ENCODE results near the gene TKT.

Gene TKT

DNA sequence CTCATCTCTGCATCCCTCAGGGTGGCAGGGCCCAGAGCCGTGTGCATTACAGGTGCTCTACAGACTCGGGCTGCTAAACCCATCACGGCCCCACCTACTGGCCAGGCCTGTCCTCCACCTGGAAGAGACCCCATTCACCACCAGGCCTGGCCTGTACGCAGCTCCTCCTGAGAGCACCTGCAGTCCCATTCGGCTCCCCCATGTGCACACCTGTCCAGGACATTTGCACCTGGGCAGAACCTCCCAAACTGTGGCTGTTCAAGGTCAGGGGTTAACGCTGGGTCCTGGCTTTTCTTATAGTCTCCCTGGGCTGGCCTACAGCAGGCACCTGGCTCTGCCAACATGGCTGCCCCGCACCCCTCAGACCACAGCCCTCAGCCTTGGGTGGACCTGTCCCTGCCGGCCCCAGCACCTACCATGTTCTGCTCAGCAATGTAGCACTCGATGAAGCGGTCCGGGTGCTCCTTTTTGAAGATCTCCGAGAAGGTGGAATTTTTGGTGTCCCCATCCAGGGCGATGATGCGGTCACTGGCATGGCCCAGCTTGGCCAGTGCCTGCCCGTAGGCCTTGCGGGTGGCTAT is 25.7 kb downstream of the TKT start:
- TF ChIP-seq, protein P1, sequence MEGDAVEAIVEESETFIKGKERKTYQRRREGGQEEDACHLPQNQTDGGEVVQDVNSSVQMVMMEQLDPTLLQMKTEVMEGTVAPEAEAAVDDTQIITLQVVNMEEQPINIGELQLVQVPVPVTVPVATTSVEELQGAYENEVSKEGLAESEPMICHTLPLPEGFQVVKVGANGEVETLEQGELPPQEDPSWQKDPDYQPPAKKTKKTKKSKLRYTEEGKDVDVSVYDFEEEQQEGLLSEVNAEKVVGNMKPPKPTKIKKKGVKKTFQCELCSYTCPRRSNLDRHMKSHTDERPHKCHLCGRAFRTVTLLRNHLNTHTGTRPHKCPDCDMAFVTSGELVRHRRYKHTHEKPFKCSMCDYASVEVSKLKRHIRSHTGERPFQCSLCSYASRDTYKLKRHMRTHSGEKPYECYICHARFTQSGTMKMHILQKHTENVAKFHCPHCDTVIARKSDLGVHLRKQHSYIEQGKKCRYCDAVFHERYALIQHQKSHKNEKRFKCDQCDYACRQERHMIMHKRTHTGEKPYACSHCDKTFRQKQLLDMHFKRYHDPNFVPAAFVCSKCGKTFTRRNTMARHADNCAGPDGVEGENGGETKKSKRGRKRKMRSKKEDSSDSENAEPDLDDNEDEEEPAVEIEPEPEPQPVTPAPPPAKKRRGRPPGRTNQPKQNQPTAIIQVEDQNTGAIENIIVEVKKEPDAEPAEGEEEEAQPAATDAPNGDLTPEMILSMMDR (IDR thresholded peaks at IDR 0.05): 0 out of 2 replicates have a peak, but pooled peaks have one; percentile 19

DNA sequence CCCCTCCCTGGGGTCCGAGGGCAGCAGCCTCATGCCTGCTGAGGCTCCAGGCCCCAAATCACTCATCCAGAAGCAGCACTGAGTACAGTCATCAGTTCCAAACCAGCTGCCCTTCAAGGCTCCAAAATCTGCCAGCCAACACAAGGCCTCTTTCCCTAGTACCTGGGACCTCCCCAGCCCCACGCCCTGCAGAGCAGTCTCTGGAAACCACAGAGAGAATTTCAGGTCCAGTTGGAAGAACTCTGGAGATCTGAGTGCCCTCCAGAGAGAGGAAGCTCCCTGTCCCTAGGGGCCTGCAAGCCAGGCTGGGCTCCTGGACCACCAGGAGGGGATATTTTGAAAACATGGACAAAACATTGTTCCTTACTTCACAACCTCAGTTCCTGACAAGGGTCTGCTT is 26.2 kb downstream of the TKT start:
- TF ChIP-seq, protein P1 (IDR thresholded peaks at IDR 0.05): no peak

DNA sequence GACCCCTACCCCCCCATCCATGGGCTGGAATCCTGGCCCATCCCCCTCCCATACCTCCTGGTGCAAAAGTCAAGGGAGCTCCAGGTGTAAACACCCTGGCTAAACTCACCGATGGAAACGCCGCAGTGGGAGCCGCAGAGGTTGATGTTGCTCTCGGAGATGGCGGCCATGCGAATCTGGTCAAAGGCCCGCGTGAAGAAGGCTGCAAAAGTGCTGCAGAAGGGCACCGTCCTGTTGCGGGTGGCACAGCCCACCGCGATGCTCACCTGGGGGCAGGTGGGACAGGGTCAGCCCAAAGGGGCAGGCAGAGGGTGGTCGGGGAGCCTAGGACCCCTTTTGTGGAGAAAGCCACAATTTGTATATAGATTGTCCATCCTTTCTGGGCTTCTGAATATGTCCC is 26.7 kb downstream of the TKT start:
- TF ChIP-seq, protein P1 (IDR thresholded peaks at IDR 0.05): no peak

DNA sequence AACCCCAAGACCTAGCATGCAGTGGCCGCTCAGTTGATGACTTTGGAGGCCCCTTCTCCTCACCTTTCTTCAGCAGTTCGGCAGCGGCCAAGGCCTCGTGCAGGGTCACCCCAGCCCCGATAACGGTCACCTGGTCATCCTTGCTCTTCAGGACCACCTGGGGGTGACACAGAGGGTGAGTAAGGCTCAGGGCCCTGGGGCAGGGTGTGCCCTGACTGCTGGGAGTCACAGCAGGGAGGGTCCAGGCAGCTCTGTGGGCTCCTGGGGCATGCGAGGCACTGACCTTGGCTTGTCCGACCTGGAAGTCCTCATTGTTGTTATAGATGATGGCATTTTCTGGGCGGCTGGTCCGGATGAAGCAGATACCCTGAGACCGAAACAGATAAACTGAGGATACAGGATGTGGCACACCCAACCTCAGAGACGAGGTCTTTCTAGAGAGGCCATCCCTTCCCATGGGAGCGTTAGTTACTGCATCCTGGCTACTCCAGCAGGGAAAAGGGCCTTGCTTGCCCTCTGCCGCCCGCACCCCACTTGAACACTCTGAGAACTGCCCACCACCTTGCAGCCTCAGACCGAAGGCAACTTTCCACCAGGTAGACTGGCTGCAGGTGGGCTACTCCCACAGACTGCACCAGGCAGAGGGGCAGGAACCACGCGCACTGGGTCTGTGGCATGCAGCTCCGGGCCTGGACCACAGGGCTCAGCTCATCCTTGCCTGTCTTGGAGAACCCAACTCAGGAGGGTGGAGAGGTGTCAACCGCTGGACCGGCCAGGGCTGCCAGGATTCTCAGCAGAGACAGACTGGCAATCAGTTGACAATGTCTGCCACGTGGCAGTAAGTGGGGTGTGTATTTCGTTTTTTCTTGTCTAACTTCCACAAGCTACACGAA is 27.6 kb downstream of the TKT start:
- TF ChIP-seq, protein P1 (IDR thresholded peaks at IDR 0.05): no peak

DNA sequence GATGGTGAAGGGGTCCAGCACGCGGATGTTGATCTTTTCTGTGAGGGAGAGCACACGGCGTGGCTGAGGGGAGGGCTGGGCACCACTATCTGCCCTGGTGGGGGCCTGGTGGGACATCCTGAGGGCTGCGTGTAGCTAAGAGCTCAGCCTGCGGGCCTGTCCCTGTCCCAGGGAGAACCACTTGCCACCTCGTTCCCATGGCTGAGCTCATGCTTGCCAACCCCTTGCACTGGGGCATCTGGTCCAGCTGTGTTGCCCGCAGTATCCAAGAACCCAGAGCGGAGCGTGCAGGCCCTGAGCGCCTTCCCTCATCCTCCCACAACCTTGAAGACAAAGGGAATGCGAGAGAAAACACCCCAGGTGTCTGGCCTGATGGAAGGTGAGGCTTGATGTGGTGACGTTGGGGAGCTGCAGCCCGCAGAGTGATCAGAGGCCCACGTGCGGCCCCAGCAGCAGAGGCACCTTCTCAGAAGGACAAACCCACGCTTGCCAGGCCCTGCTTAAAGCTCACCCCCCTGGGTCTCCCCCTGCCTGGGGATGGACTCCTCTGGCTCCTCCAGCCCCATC is 28.9 kb downstream of the TKT start:
- TF ChIP-seq, protein P1 (IDR thresholded peaks at IDR 0.05): no peak

DNA sequence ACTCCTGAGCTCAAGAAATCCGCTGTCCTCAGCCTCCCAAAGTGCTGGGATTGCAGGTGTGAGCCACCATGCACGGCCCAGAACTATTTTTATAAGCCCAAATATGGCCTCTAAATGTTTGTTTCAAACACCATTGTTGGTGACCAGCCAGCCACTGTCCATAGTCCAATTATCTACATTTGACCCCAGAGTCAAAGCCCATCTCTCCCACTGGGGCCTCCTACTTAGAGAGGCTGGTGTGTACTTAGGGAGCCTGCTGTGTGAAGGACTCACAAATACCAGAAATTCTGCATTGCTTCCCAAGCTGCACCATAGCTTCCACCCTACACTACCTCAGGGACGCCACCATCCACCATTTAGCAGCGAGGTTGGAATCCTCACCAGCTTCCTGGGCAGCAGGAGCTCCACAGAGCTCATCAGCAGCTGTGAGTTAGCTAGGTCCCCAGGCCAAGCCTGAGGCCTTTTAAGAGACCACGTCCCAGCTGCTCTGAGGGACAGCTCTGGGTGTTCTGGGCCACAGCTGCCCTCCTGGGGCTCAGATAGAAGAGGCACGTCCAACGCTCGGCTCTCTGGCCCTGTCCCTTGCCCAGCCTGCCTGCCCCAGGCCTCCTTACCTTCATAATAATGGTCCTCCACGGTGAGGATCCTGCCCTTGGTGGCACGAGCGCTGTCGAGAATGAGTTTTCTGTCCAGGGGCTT is 29.5 kb downstream of the TKT start:
- TF ChIP-seq, protein P1 (IDR thresholded peaks at IDR 0.05): no peak

DNA sequence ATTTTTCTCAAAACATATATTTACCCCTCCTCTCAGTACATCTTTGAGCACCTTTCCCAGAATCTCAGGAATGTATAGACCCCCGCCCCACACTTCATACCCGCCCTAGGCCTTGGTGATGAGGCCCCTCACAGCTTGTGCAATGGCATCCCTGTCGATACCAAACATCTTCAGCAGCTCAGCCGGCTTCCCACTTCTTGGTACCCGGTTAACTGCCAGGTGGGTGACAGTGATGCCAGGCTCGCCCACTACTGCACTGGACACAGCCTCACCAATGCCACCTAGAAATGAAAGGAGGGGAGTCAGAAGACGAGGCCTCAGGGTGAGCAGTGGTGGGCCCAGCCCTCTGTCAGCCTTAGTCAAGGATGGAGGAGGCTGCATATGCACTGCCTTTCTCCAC is 30.2 kb downstream of the TKT start:
- TF ChIP-seq, protein P1 (IDR thresholded peaks at IDR 0.05): no peak
